Liver (tissue), 9 donors: ENCODE data around the gene SHQ1. TPM values are rescaled to one million over a fixed set of nuclear protein-coding genes. Genes with fewer than 3 reads are reported as not detected.
A peak's percentile ranks its signal among the peaks of the same experiment; 100 is the strongest.

Experiments used
- DNase-seq: peaks from one replicate; pipeline ENCODE4 v3.0.0-alpha.2; 2017; ENCODE audit warnings: low spot score
- H3K27ac ChIP-seq, 2 donors: one replicate each; pipeline ENCODE4 v1.7.0; 2013; ENCODE audit warnings: inconsistent platforms in 2 of 2, low read length in 2 of 2, control low read depth in 1 of 2, low read depth in 1 of 2, mild to moderate bottlenecking in 1 of 2
- H3K27me3 ChIP-seq, 4 donors: one replicate each; pipeline versions ENCODE4 v1.6.1 to v1.7.0; 2013; ENCODE audit warnings: low read length in 3 of 4, inconsistent platforms in 1 of 4, mild to moderate bottlenecking in 1 of 4, moderate library complexity in 1 of 4; ENCODE audit not compliant: control insufficient read depth in 4 of 4, insufficient read depth in 4 of 4
- H3K36me3 ChIP-seq, 4 donors: one replicate each; pipeline versions ENCODE4 v1.6.1 to v1.7.0; 2013; ENCODE audit warnings: low read length in 3 of 4, mild to moderate bottlenecking in 3 of 4, low read depth in 1 of 4, moderate library complexity in 1 of 4; ENCODE audit not compliant: control insufficient read depth in 4 of 4, insufficient read depth in 3 of 4
- H3K4me1 ChIP-seq, 4 donors: one replicate each; pipeline versions ENCODE4 v1.6.1 to v1.7.0; 2013; ENCODE audit warnings: low read length in 3 of 4, mild to moderate bottlenecking in 3 of 4, moderate library complexity in 1 of 4; ENCODE audit not compliant: control insufficient read depth in 4 of 4, insufficient read depth in 4 of 4
- H3K4me3 ChIP-seq, 3 donors: one replicate each; pipeline versions ENCODE4 v1.6.1 to v1.7.0; 2013; ENCODE audit warnings: low read length in 3 of 3, control low read depth in 1 of 3, low read depth in 1 of 3, mild to moderate bottlenecking in 1 of 3
- H3K9ac ChIP-seq, 2 donors: one replicate each; pipeline ENCODE4 v1.7.0; 2013; ENCODE audit warnings: low read length in 2 of 2, mild to moderate bottlenecking in 2 of 2, moderate library complexity in 2 of 2, control low read depth in 1 of 2, low read depth in 1 of 2
- H3K9me3 ChIP-seq, 4 donors: one replicate each; pipeline versions ENCODE4 v1.6.1 to v1.7.0; 2013; ENCODE audit warnings: low read length in 3 of 4; ENCODE audit not compliant: control insufficient read depth in 4 of 4
- EGR1 ChIP-seq, 2 donors: IDR thresholded peaks; 2 replicates each; pipeline ENCODE4 v1.6.1; 2016 to 2018; ENCODE audit warnings: antibody characterized with exemption in 2 of 2, low read depth in 2 of 2
- FOXA1 ChIP-seq: IDR thresholded peaks from 2 replicates; pipeline ENCODE4 v1.6.1; 2016; ENCODE audit warnings: antibody characterized with exemption
- FOXA2 ChIP-seq: IDR thresholded peaks from 2 replicates; pipeline ENCODE4 v1.6.1; 2016; ENCODE audit warnings: antibody characterized with exemption
- GABPA ChIP-seq, 2 donors: IDR thresholded peaks in 1 of 2; conservative IDR thresholded peaks in 1 of 2; 2 replicates each; pipeline ENCODE4 v1.6.1; 2016; ENCODE audit warnings: antibody characterized with exemption in 2 of 2, mild to moderate bottlenecking in 1 of 2, moderate library complexity in 1 of 2
- HNF4A ChIP-seq, 2 donors: conservative IDR thresholded peaks; 2 replicates each; pipeline ENCODE4 v1.6.1; 2016; ENCODE audit warnings: antibody characterized with exemption in 2 of 2, mild to moderate bottlenecking in 2 of 2
- HNF4G ChIP-seq: IDR thresholded peaks from 2 replicates; pipeline ENCODE4 v1.6.1; 2016; ENCODE audit warnings: antibody characterized with exemption
- JUND ChIP-seq, 2 donors: IDR thresholded peaks; 2 replicates each; pipeline ENCODE4 v1.6.1; 2016; ENCODE audit warnings: antibody characterized with exemption in 2 of 2
- NR2F2 ChIP-seq: IDR thresholded peaks from 2 replicates; pipeline ENCODE4 v1.6.1; 2016; ENCODE audit warnings: antibody characterized with exemption
- RAD21 ChIP-seq, 2 donors: IDR thresholded peaks; 2 replicates each; pipeline ENCODE4 v1.6.1; 2016; ENCODE audit warnings: antibody characterized with exemption in 2 of 2, mild to moderate bottlenecking in 2 of 2
- RXRA ChIP-seq, 2 donors: IDR thresholded peaks; 2 replicates each; pipeline ENCODE4 v1.6.1; 2017 to 2018; ENCODE audit warnings: antibody characterized with exemption in 2 of 2, mild to moderate bottlenecking in 1 of 2
- SP1 ChIP-seq: IDR thresholded peaks from 2 replicates; pipeline ENCODE4 v1.6.1; 2018; ENCODE audit warnings: antibody characterized with exemption, mild to moderate bottlenecking
- TAF1 ChIP-seq: conservative IDR thresholded peaks from 2 replicates; pipeline ENCODE4 v1.6.1; 2016; ENCODE audit warnings: antibody characterized with exemption, mild to moderate bottlenecking
- YY1 ChIP-seq: IDR thresholded peaks from 2 replicates; pipeline ENCODE4 v1.6.1; 2016; ENCODE audit warnings: antibody characterized with exemption, mild to moderate bottlenecking
- WGBS: extraction: QIAGEN DNeasy Blood & Tissue Kit; methylation state at CpG from one replicate; pipeline ENCODE4 v1.1.7; 2013; 5-methylcytosine and 5-hydroxymethylcytosine counted together
- polyA plus RNA-seq, 2 donors: library from polyadenylated mRNA; stranded (reverse) in 1 of 2; unstranded in 1 of 2; fragments of 200-250 nt in 1 of 2; fragments of >200 nt in 1 of 2; fragmentation: Nextera tagmentation in 1 of 2; extraction: Ambion mirVana in 1 of 2; gene quantifications; one replicate each; pipeline versions ENCODE4 v1.2.1 to v1.2.3, GENCODE V29; 2013 to 2015
- total RNA-seq, 2 donors: library from RNA; depleted of rRNA; stranded (reverse); fragments of >200 nt; gene quantifications; one replicate each; pipeline ENCODE4 v1.2.3, GENCODE V29; 2014
- TF ChIP-seq, protein P1 (sequence below): IDR thresholded peaks from 2 replicates; pipeline ENCODE4 v1.6.1; 2016; ENCODE audit warnings: antibody characterized with exemption
- TF ChIP-seq, protein P2 (sequence below): IDR thresholded peaks from 2 replicates; pipeline ENCODE4 v1.6.1; 2016; ENCODE audit warnings: antibody characterized with exemption
- TF ChIP-seq, protein P3 (sequence below): IDR thresholded peaks from 2 replicates; pipeline ENCODE4 v1.6.1; 2016; ENCODE audit warnings: antibody characterized with exemption
- TF ChIP-seq, protein P4 (sequence below): fragments of 150-350 bp; IDR thresholded peaks from 2 replicates; pipeline ENCODE4 v1.5.1; 2017; ENCODE audit warnings: improper control_type of control experiment, low read depth, low read length; ENCODE audit not compliant: missing input control
- donor health status: healthy.
- donor health status: healthy.
- donor health status: healthy.
- donor health status: healthy.
- donor health status: healthy.

SHQ1 gene
- total and polyA plus RNA-seq, 4 donors: 4.3 to 9.6 (median 6.1) TPM

DNA sequence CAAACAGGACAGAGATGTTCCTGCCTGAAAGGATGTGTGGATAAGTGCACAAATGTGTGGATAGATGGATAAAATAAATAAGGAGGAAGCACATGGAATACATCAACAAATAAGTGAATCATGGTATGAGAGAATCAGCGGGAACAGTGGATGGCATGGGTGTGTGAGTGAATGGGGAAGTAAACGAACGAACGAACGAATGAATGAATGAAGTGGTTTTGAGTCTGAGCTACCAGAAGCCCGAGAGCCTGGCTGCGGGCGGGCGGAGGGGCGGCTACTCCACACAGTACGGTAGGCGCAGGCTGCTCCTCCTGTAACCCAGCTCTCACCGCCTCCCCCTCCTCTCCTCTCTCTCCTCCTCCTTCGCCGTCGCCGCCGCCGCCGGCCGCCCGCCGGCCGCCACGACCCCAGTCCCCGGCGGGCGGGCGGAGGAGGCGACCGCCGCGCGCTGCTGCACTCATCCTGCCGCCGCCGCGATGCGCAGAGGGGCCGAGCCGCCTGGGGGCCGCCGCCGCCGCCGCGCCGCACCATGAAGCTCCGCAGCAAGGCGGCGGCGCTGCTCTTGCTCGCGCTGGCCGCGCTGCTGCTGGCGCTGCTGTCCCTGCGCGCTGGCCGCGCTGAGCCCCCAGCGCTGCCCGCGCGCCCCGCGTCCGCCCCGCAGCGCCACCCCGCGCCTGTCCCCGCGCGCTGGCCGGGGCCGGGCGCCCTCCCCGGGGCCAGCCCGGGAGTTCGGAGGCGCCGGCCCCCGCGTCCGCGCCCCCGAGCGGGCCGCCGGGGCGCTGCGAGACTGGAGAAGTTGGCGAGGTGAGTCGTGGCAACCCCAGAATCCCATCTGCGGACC is 39.7 kb upstream of the SHQ1 start, which contains the start of gene GXYLT2:
GXYLT2 (plus strand) TSS at position 342 of the 841 bp plus-strand sequence; CDS start at position 530, 188 bp downstream.
- H3K27ac ChIP-seq: no peak within 1 kb of the TSS
- peaks cover 0 to 12% (median 10%) of the 10 kb centered on the region in 4 donors for H3K4me1 ChIP-seq
- TF ChIP-seq SP1 (no peak), NR2F2 (no peak), RXRA (IDR thresholded peaks at IDR 0.05) (no peak), GABPA (IDR thresholded peaks at IDR 0.05 in 1 of 2, conservative IDR thresholded peaks at IDR 0.05 in 1 of 2) (no peak), YY1 (no peak), JUND (IDR thresholded peaks at IDR 0.05) (no peak), RAD21 (IDR thresholded peaks at IDR 0.05) (no peak), HNF4A (conservative IDR thresholded peaks at IDR 0.05) (no peak), FOXA2 (no peak), EGR1 (IDR thresholded peaks at IDR 0.05; ENCODE audit: low read depth in 2 of 2) (no peak), HNF4G (no peak)
- TF ChIP-seq, protein P1, sequence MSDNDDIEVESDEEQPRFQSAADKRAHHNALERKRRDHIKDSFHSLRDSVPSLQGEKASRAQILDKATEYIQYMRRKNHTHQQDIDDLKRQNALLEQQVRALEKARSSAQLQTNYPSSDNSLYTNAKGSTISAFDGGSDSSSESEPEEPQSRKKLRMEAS: no peak
- TF ChIP-seq, protein P2, sequence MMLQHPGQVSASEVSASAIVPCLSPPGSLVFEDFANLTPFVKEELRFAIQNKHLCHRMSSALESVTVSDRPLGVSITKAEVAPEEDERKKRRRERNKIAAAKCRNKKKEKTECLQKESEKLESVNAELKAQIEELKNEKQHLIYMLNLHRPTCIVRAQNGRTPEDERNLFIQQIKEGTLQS: no peak
- H3K4me3 ChIP-seq: peak within 1 kb of the TSS in 2 of 3 donors; percentile 45 to 82
- peaks cover 0 to 6% (median 1%) of the 10 kb centered on the region in 4 donors for H3K9me3 ChIP-seq
- peak; percentile 50 for DNase-seq
- H3K27me3 ChIP-seq: peaks cover 0 to 4% (median under 1%) of the 10 kb centered on the region in 4 donors
- no peaks in the 10 kb centered on the region for H3K36me3 ChIP-seq
- WGBS: under 1% methylated on average over 96 of the region's 96 CpGs
- H3K9ac ChIP-seq: no peak within 1 kb of the TSS

DNA sequence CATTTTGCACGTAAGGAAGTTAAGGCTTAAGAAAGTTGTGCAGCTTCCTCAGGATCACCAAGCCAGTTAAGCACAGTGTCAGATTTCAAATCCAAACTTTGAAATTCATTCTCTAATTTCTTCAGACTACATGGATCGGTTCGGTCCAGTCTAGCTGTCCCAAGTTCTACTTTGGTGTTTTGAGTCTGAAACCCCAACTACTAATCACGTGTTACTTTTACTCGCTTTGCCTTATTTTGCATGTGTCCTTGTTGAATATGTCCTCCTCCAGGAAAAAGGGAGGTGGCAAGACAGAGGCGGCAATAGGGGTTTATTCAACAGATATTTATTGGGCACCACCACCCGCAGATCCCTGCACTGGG is 39.1 kb upstream of the SHQ1 start:
- Histone ChIP-seq H3K36me3 (no peaks in the 10 kb centered on the region), H3K4me1 (peaks cover 0 to 12% (median 10%) of the 10 kb centered on the region in 4 donors), H3K9ac (no peak overlapping the region), H3K27me3 (peaks cover 0 to 4% (median under 1%) of the 10 kb centered on the region in 4 donors), H3K27ac (no peak overlapping the region), H3K4me3 (peak overlapping the region in 1 of 3 donors; percentile 82), H3K9me3 (peaks cover 0 to 7% (median 1%) of the 10 kb centered on the region in 4 donors)
- DNase-seq: no peak
- no peak for TF ChIP-seq HNF4G
- TF ChIP-seq, protein P1: no peak
- WGBS: 8% methylated on average over 7 of the region's 7 CpGs

DNA sequence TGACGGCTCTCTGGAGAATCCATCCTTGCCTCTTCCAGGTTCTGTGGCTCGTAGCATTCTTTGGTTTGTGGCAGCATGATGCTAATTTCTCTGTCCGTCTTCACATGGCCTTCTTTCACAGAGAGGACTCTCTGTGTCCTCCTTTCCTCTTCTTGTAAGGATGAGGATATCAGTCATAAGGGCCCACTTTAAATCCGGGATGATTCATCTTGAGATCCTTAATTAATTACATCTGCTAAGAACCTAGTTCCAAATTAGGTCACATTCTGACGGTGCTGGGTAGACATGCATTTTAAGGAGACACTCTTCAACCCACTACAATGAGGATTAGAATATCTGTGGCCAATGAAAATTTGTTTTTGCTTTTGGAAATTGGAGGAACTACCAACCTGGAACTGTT is 23.9 kb upstream of the SHQ1 start:
- TF ChIP-seq EGR1 (IDR thresholded peaks at IDR 0.05; ENCODE audit: low read depth in 2 of 2): no peak
- TF ChIP-seq JUND (IDR thresholded peaks at IDR 0.05): no peak
- TF ChIP-seq FOXA1: no peak
- no peak for TF ChIP-seq GABPA (IDR thresholded peaks at IDR 0.05 in 1 of 2, conservative IDR thresholded peaks at IDR 0.05 in 1 of 2)
- no peak for TF ChIP-seq RAD21 (IDR thresholded peaks at IDR 0.05)
- no peak for TF ChIP-seq HNF4A (conservative IDR thresholded peaks at IDR 0.05)
- TF ChIP-seq YY1: no peak
- TF ChIP-seq, protein P3, sequence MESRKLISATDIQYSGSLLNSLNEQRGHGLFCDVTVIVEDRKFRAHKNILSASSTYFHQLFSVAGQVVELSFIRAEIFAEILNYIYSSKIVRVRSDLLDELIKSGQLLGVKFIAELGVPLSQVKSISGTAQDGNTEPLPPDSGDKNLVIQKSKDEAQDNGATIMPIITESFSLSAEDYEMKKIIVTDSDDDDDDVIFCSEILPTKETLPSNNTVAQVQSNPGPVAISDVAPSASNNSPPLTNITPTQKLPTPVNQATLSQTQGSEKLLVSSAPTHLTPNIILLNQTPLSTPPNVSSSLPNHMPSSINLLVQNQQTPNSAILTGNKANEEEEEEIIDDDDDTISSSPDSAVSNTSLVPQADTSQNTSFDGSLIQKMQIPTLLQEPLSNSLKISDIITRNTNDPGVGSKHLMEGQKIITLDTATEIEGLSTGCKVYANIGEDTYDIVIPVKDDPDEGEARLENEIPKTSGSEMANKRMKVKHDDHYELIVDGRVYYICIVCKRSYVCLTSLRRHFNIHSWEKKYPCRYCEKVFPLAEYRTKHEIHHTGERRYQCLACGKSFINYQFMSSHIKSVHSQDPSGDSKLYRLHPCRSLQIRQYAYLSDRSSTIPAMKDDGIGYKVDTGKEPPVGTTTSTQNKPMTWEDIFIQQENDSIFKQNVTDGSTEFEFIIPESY: no peak
- no peak for TF ChIP-seq FOXA2
- TF ChIP-seq RXRA (IDR thresholded peaks at IDR 0.05): no peak
- no peak for TF ChIP-seq NR2F2
- TF ChIP-seq, protein P4, sequence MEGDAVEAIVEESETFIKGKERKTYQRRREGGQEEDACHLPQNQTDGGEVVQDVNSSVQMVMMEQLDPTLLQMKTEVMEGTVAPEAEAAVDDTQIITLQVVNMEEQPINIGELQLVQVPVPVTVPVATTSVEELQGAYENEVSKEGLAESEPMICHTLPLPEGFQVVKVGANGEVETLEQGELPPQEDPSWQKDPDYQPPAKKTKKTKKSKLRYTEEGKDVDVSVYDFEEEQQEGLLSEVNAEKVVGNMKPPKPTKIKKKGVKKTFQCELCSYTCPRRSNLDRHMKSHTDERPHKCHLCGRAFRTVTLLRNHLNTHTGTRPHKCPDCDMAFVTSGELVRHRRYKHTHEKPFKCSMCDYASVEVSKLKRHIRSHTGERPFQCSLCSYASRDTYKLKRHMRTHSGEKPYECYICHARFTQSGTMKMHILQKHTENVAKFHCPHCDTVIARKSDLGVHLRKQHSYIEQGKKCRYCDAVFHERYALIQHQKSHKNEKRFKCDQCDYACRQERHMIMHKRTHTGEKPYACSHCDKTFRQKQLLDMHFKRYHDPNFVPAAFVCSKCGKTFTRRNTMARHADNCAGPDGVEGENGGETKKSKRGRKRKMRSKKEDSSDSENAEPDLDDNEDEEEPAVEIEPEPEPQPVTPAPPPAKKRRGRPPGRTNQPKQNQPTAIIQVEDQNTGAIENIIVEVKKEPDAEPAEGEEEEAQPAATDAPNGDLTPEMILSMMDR: no peak
- TF ChIP-seq TAF1: no peak
- no peak for TF ChIP-seq HNF4G
- no peak for DNase-seq
- 89% methylated on average over 5 of the region's 5 CpGs for WGBS
- H3K4me1 ChIP-seq: no peaks in the 10 kb centered on the region
- H3K27me3 ChIP-seq: no peaks in the 10 kb centered on the region
- no peak overlapping the region for H3K9ac ChIP-seq
- H3K9me3 ChIP-seq: no peaks in the 10 kb centered on the region
- no peaks in the 10 kb centered on the region for H3K36me3 ChIP-seq
- H3K4me3 ChIP-seq: no peak overlapping the region
- H3K27ac ChIP-seq: no peak overlapping the region
